HEK293 (cell line): ENCODE measurements around the gene GNS.

Experiments
- CTCF ChIA-PET: fragments of 350-600 bp; formaldehyde crosslinking; extraction: SDS; loops from one replicate; lab custom pipeline; 2021; ENCODE audit warnings: antibody characterized with exemption; lab: Yijun Ruan, JAX
- POLR2A ChIA-PET: fragments of 300-600 bp; formaldehyde crosslinking; extraction: SDS; loops from one replicate; lab custom pipeline; 2020; ENCODE audit warnings: antibody characterized with exemption, inconsistent platforms; lab: Yijun Ruan, JAX
- H3K27ac ChIP-seq: fragments of 200-500 bp; sonication (Bioruptor generic); 2 replicates; pipeline ENCODE4 v1.5.1; 2014; ENCODE audit warnings: low read depth, low read length, control low read depth, inconsistent platforms; ENCODE audit errors: extremely low read depth
- H3K36me3 ChIP-seq, 2 experiments: fragments of 200-500 bp in 1 of 2; sonication (Bioruptor generic) in 1 of 2; 1 replicate in 1 of 2; 2 replicates in 1 of 2; pipeline ENCODE4 v1.5.1; 2014 to 2017; ENCODE audit warnings: inconsistent platforms in 2 of 2, low read length in 2 of 2; ENCODE audit not compliant: control insufficient read depth in 2 of 2, insufficient read depth in 1 of 2
- H3K4me1 ChIP-seq: fragments of 200-500 bp; sonication (Bioruptor generic); 2 replicates; pipeline ENCODE4 v1.5.1; 2014; ENCODE audit warnings: mild to moderate bottlenecking, low read length, inconsistent platforms; ENCODE audit not compliant: control insufficient read depth, insufficient read depth
- H3K4me3 ChIP-seq: 2 replicates; pipeline ENCODE4 v1.5.1; 2011; ENCODE audit warnings: low read depth, mild to moderate bottlenecking, control low read depth, low read length, moderate library complexity
- H3K9me3 ChIP-seq: fragments of 200-500 bp; sonication (Bioruptor generic); 2 replicates; pipeline ENCODE4 v1.5.1; 2014; ENCODE audit warnings: low read depth, low read length, inconsistent platforms; ENCODE audit not compliant: control insufficient read depth, insufficient read depth
- BCL6B ChIP-seq: fragments of 450-650 bp; formaldehyde crosslinking; IDR thresholded peaks from 2 replicates; pipeline ENCODE4 v1.5.1; 2017; ENCODE audit warnings: missing biosample characterization, missing genetic modification characterization
- GLI2 ChIP-seq: fragments of 450-650 bp; formaldehyde crosslinking; IDR thresholded peaks from 2 replicates; pipeline ENCODE4; 2017; ENCODE audit warnings: missing biosample characterization, missing genetic modification characterization, low read depth, borderline replicate concordance
- HIC1 ChIP-seq: fragments of 450-650 bp; formaldehyde crosslinking; IDR thresholded peaks from 2 replicates; pipeline ENCODE4 v1.5.1; 2016; ENCODE audit warnings: missing biosample characterization, missing genetic modification characterization
- INSM2 ChIP-seq: fragments of 450-650 bp; formaldehyde crosslinking; IDR thresholded peaks from 2 replicates; pipeline ENCODE4 v1.5.1; 2016; ENCODE audit warnings: missing biosample characterization, missing genetic modification characterization
- KLF10 ChIP-seq: fragments of 450-650 bp; IDR thresholded peaks from 2 replicates; pipeline ENCODE4 v1.5.1; 2018; ENCODE audit warnings: missing biosample characterization, mild to moderate bottlenecking, missing genetic modification characterization
- KLF7 ChIP-seq: fragments of 450-650 bp; formaldehyde crosslinking; IDR thresholded peaks from 2 replicates; pipeline ENCODE4 v1.5.1; 2016; ENCODE audit warnings: missing biosample characterization, missing genetic modification characterization, borderline replicate concordance
- MYNN ChIP-seq: fragments of 450-650 bp; formaldehyde crosslinking; IDR thresholded peaks from 2 replicates; pipeline ENCODE4 v1.5.1; 2016; ENCODE audit warnings: missing biosample characterization, missing genetic modification characterization, borderline replicate concordance
- PRDM1 ChIP-seq: fragments of 450-650 bp; formaldehyde crosslinking; IDR thresholded peaks from 2 replicates; pipeline ENCODE4; 2016; ENCODE audit warnings: missing biosample characterization, missing genetic modification characterization
- WT1 ChIP-seq: fragments of 450-650 bp; formaldehyde crosslinking; IDR thresholded peaks from 2 replicates; pipeline ENCODE4 v1.5.1; 2016; ENCODE audit warnings: missing biosample characterization, missing genetic modification characterization
- ZFP69B ChIP-seq: fragments of 450-650 bp; formaldehyde crosslinking; IDR thresholded peaks from 2 replicates; pipeline ENCODE4 v1.5.1; 2016; ENCODE audit warnings: missing biosample characterization, missing genetic modification characterization
- ZNF112 ChIP-seq: fragments of 450-650 bp; formaldehyde crosslinking; IDR thresholded peaks from 2 replicates; pipeline ENCODE4 v1.5.0; 2017; ENCODE audit warnings: missing biosample characterization, missing genetic modification characterization
- ZNF138 ChIP-seq: fragments of 450-650 bp; formaldehyde crosslinking; IDR thresholded peaks from 2 replicates; pipeline ENCODE4 v1.5.1; 2016; ENCODE audit warnings: missing biosample characterization, missing genetic modification characterization, borderline replicate concordance
- ZNF155 ChIP-seq: fragments of 450-650 bp; formaldehyde crosslinking; IDR thresholded peaks from 2 replicates; pipeline ENCODE4 v1.5.1; 2016; ENCODE audit warnings: missing biosample characterization, missing genetic modification characterization
- ZNF2 ChIP-seq: fragments of 450-650 bp; formaldehyde crosslinking; IDR thresholded peaks from 2 replicates; pipeline ENCODE4 v1.5.1; 2016; ENCODE audit warnings: missing biosample characterization, missing genetic modification characterization
- ZNF221 ChIP-seq: fragments of 450-650 bp; formaldehyde crosslinking; IDR thresholded peaks from 2 replicates; pipeline ENCODE4 v1.5.1; 2017; ENCODE audit warnings: missing biosample characterization, missing genetic modification characterization, borderline replicate concordance
- ZNF280C ChIP-seq: fragments of 450-650 bp; formaldehyde crosslinking; IDR thresholded peaks from 2 replicates; pipeline ENCODE4 v1.5.1; 2016; ENCODE audit warnings: missing biosample characterization, missing genetic modification characterization
- ZNF292 ChIP-seq: fragments of 450-650 bp; formaldehyde crosslinking; IDR thresholded peaks from 2 replicates; pipeline ENCODE4 v1.5.1; 2016; ENCODE audit warnings: low read depth, missing biosample characterization, missing genetic modification characterization, borderline replicate concordance
- ZNF324 ChIP-seq: fragments of 450-650 bp; formaldehyde crosslinking; IDR thresholded peaks from 2 replicates; pipeline ENCODE4 v1.5.1; 2016; ENCODE audit warnings: missing biosample characterization, missing genetic modification characterization
- ZNF341 ChIP-seq: fragments of 450-650 bp; formaldehyde crosslinking; IDR thresholded peaks from 2 replicates; pipeline ENCODE4; 2016; ENCODE audit warnings: low read depth, missing biosample characterization, missing genetic modification characterization
- ZNF37A ChIP-seq: fragments of 450-650 bp; IDR thresholded peaks from 2 replicates; pipeline ENCODE4 v1.5.1; 2018; ENCODE audit warnings: missing biosample characterization, missing genetic modification characterization
- ZNF585B ChIP-seq: fragments of 450-650 bp; formaldehyde crosslinking; IDR thresholded peaks from 2 replicates; pipeline ENCODE4 v1.5.1; 2016; ENCODE audit warnings: missing biosample characterization, missing genetic modification characterization
- ZNF621 ChIP-seq: fragments of 450-650 bp; formaldehyde crosslinking; IDR thresholded peaks from 2 replicates; pipeline ENCODE4 v1.5.1; 2017; ENCODE audit warnings: missing biosample characterization, missing genetic modification characterization
- ZNF654 ChIP-seq: fragments of 450-650 bp; formaldehyde crosslinking; IDR thresholded peaks from 2 replicates; pipeline ENCODE4 v1.5.1; 2016; ENCODE audit warnings: low read depth, missing biosample characterization, missing genetic modification characterization
- ZNF785 ChIP-seq: fragments of 450-650 bp; formaldehyde crosslinking; IDR thresholded peaks from 2 replicates; pipeline ENCODE4 v1.5.1; 2016; ENCODE audit warnings: missing biosample characterization, missing genetic modification characterization
- ZNF792 ChIP-seq: fragments of 450-650 bp; formaldehyde crosslinking; IDR thresholded peaks from 2 replicates; pipeline ENCODE4 v1.5.1; 2016; ENCODE audit warnings: missing biosample characterization, missing genetic modification characterization

GNS gene

GRCh38 chr12:64749461-64750200, 9.6 kb downstream of the GNS start (continued):
- TF ChIP-seq INSM2 (tag by site-specific recombination) (no peak), ZFP69B (no peak), ZNF37A (no peak), ZNF155 (tag by site-specific recombination) (no peak), KLF7 (tag by site-specific recombination) (no peak), ZNF585B (tag by site-specific recombination) (no peak)

GRCh38 chr12:64747695-64748094, 11.5 kb downstream of the GNS start:
- Histone ChIP-seq H3K4me1 (no peaks in the 10 kb centered on the region), H3K4me3 (no peak overlapping the region), H3K27ac (no peak overlapping the region), H3K9me3 (no peaks in the 10 kb centered on the region), H3K36me3 (peaks cover 27 to 76% of the 10 kb centered on the region in 2 experiments)
- TF ChIP-seq ZNF341 (tag by site-specific recombination) (no peak), KLF10 (tag by site-specific recombination) (no peak), ZNF221 (tag by site-specific recombination) (no peak), BCL6B (tag by site-specific recombination) (no peak), ZNF112 (tag by site-specific recombination) (no peak), ZNF2 (tag by site-specific recombination) (no peak), GLI2 (tag by site-specific recombination) (no peak), PRDM1 (tag by site-specific recombination) (no peak)
- POLR2A ChIA-PET: no interaction called here
- CTCF ChIA-PET: no interaction called here

- POLR2A ChIA-PET: no interaction called here
- Histone ChIP-seq H3K4me3 (no peak overlapping the region), H3K27ac (no peak overlapping the region)
- no peak for TF ChIP-seq ZNF785
- no peak for TF ChIP-seq ZNF792 (tag by site-specific recombination)
- no peak for TF ChIP-seq ZNF138 (tag by site-specific recombination)
- TF ChIP-seq WT1 (tag by site-specific recombination): no peak
- TF ChIP-seq MYNN (tag by site-specific recombination): no peak
- no peak for TF ChIP-seq ZNF341 (tag by site-specific recombination)
- no peak for TF ChIP-seq ZNF621
- no peak for TF ChIP-seq ZNF654 (tag by site-specific recombination)
- no peak for TF ChIP-seq HIC1
- TF ChIP-seq ZNF292 (tag by site-specific recombination): no peak
- no peak for TF ChIP-seq ZNF324 (tag by site-specific recombination)
- no peak for TF ChIP-seq ZNF280C (tag by site-specific recombination)
Observed at GRCh38 chr12:64746663-64747062, 12.5 kb downstream of the GNS start.

More at GRCh38 chr12:64746663-64747062, 12.5 kb downstream of the GNS start:
- Histone ChIP-seq H3K9me3 (no peaks in the 10 kb centered on the region), H3K4me1 (no peaks in the 10 kb centered on the region), H3K36me3 (peaks cover 25 to 79% of the 10 kb centered on the region in 2 experiments)
- CTCF ChIA-PET: no interaction called here
